Erythroblast (primary cell): ENCODE data around the gene STEAP1B.

Experiments used
- GATA1 ChIP-seq: IDR thresholded peaks from 2 replicates; pipeline ENCODE4 v1.6.1; 2011; ENCODE audit warnings: low read depth, mild to moderate bottlenecking, control low read depth, low read length, moderate library complexity
- POLR2A ChIP-seq: IDR thresholded peaks from 2 replicates; pipeline ENCODE4 v1.6.1; 2011; ENCODE audit warnings: mild to moderate bottlenecking, low read length

- TF ChIP-seq POLR2A (no peak), GATA1 (no peak)
Observed at GRCh38 chr7:22445853-22446252, 54.1 kb downstream of the STEAP1B start.
